CD4-positive, alpha-beta T cell treated with Interferon alpha-2 for 1 hour (primary cell): ENCODE results near the gene PATE4.

Experiments used
- DNase-seq, 2 donors: peaks; one replicate each; pipeline ENCODE4 v3.0.0-alpha.2; 2020 to 2022

The PATE4 gene

GRCh38 chr11:125887373-125888324 is 54.5 kb downstream of the PATE4 start, which contains the start of gene HYLS1:
Gene HYLS1 (plus strand): TSS chr11:125887668. CDS start chr11:125899369, 11,701 bp downstream.
- peak; percentile 95 to 96 for DNase-seq
